ENCODE measurements around the gene GAK. TPM values are rescaled to one million over a fixed set of nuclear protein-coding genes. Genes with fewer than 3 reads are reported as not detected.
"Not testable (repeated sequence)": the region's sequence is repeated elsewhere in the genome, so short reads cannot be mapped to it uniquely, and the experiment has no call there.

GAK gene
- total RNA-seq, 1 donor from 2014 or later: 138 TPM

DNA sequence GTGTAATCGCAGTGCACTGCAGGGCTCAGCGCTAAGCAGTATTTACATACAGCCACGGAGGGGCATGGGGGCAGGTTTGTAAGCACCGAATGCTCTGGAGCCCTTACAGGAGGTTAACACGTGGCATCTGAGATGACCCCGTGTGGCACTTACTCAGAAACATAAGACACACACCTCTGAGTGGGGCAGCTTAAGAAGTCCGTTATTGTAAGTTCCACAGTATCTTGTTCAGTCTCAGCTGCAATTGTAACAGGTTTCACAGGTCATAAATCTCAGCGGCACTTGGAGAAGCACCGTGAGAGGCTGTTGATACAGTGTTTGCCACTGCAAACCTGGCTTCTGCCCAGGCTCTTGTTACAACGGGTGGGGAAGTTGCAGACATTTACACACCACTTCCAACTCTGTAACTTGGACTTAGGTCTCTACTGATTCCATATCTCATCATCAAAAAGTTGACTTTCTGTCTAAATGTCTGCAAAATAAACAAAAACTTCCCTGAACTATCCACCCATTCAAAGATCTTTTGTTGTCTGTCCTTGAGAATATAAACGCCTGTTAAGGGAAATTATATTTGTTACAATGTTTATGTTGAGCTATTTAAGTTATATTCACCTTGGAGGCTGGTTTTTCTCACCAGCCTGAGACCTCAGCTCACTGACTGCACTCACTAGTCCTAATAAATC, 116.5 kb downstream of the GAK start:
- H3K36me3 ChIP-seq: no peaks in the 10 kb centered on the region
- H3K27ac ChIP-seq: no peak overlapping the region
- no peaks in the 10 kb centered on the region for H3K4me1 ChIP-seq
- no peaks in the 10 kb centered on the region for H3K9me3 ChIP-seq
- TF ChIP-seq, protein P1, sequence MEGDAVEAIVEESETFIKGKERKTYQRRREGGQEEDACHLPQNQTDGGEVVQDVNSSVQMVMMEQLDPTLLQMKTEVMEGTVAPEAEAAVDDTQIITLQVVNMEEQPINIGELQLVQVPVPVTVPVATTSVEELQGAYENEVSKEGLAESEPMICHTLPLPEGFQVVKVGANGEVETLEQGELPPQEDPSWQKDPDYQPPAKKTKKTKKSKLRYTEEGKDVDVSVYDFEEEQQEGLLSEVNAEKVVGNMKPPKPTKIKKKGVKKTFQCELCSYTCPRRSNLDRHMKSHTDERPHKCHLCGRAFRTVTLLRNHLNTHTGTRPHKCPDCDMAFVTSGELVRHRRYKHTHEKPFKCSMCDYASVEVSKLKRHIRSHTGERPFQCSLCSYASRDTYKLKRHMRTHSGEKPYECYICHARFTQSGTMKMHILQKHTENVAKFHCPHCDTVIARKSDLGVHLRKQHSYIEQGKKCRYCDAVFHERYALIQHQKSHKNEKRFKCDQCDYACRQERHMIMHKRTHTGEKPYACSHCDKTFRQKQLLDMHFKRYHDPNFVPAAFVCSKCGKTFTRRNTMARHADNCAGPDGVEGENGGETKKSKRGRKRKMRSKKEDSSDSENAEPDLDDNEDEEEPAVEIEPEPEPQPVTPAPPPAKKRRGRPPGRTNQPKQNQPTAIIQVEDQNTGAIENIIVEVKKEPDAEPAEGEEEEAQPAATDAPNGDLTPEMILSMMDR (IDR thresholded peaks at IDR 0.05): no peak
- DNase-seq: peak; percentile 67
- no peak overlapping the region for H3K4me3 ChIP-seq
- peak; percentile 75 for ATAC-seq
- intact Hi-C loops (cut with DNase I): no loop called here
- H3K27me3 ChIP-seq: peaks cover 47% of the 10 kb centered on the region

DNA sequence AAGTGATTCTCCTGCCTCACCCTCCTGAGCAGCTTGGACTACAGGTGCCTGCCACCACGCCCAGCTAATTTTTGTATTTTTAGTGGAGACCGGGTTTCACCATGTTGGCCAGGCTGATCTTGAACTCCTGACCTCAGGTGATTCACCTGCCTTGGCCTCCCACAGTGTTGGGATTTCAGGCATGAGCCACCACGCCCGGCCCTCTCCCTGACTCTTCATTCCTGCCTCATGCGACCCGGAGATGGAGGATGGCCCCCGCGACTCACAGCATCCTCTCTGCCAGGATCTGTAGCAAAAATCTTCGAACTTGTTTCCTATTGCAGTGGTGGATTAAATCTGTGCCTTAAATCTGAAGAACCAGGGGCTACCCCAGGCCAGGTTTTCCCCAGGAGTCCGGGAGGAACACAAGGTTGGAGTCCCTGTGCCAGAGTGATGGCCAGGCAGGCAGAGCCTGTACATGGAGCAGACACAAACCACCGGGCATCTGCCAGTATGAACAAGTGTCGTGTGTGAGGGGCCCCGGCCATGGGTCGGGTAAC, 117.7 kb downstream of the GAK start:
- intact Hi-C loops (cut with DNase I): no loop called here
- TF ChIP-seq, protein P1 (IDR thresholded peaks at IDR 0.05): no peak
- DNase-seq (peak; percentile 45), ATAC-seq (no peak)
- peaks cover 46% of the 10 kb centered on the region for H3K27me3 ChIP-seq
- H3K27ac ChIP-seq: no peak overlapping the region
- H3K4me3 ChIP-seq: no peak overlapping the region
- no peaks in the 10 kb centered on the region for H3K9me3 ChIP-seq
- no peaks in the 10 kb centered on the region for H3K4me1 ChIP-seq
- H3K36me3 ChIP-seq: no peaks in the 10 kb centered on the region

DNA sequence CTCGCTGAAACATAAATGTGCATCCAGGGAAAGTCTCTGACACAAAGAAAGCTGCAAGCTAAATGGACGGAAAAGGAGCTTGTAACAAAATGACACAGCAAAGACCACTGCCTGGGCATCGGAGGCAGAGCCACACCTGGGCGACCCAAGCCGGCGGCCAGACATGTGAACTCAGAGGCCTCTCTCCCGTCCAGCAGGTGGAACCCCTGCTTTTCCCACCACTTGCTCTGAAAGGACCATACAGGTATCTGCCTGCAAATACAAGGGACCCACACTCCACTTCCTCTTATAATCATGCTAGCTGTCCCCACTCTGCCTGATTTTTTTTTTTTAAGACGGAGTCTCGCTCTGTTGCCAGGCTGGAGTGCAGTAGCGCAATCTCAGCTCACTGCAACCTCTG, 118.2 kb downstream of the GAK start:
- TF ChIP-seq, protein P1 (IDR thresholded peaks at IDR 0.05): no peak
- no peak overlapping the region for H3K27ac ChIP-seq
- H3K9me3 ChIP-seq: no peaks in the 10 kb centered on the region
- no peaks in the 10 kb centered on the region for H3K36me3 ChIP-seq
- no peak for ATAC-seq
- peaks cover 41% of the 10 kb centered on the region for H3K27me3 ChIP-seq
- H3K4me1 ChIP-seq: no peaks in the 10 kb centered on the region
- no peak overlapping the region for H3K4me3 ChIP-seq
- peak; percentile 35 for DNase-seq
- intact Hi-C loops (cut with DNase I): no loop called here

DNA sequence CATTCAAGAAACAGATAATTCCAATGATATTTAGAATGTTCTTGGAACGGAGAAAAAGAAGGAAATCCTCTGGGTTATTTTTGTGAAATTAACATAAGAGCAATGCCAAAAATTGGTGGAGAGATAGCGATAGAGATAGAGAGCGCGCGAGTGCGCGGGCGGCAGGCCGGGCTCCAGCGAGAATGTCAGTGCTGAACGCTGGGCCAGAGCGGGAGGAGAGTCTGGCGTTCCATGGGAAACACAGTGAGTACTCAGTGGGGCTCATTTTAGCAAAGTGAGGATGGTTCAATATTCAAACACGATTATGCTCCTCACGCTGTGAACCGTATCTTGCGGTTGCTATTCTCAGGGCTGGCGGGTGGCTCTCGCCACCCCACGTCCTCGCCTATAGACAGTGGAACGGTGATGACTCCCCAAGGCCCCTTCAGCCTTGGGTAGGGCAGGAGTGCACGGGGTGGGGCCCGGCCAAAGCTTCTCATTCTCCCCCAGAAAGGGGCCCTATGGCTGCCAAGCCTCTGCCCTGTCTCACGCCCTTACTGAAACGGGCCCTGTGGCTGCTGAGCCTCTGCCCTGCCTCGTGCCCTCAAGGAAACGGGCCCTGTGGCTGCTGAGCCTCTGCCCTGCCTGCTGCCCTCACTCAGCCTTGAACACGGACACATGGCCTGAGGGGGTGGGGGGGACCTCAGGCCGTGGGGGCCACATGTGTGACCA, 123.1 kb downstream of the GAK start:
- Histone ChIP-seq H3K4me1 (peaks cover 4% of the 10 kb centered on the region), H3K36me3 (no peaks in the 10 kb centered on the region), H3K9me3 (no peaks in the 10 kb centered on the region), H3K27ac (no peak overlapping the region), H3K27me3 (peaks cover 36% of the 10 kb centered on the region), H3K4me3 (no peak overlapping the region)
- intact Hi-C loops (cut with DNase I): no loop called here
- DNase-seq: peak; percentile 46
- ATAC-seq: no peak
- TF ChIP-seq, protein P1 (IDR thresholded peaks at IDR 0.05): no peak

DNA sequence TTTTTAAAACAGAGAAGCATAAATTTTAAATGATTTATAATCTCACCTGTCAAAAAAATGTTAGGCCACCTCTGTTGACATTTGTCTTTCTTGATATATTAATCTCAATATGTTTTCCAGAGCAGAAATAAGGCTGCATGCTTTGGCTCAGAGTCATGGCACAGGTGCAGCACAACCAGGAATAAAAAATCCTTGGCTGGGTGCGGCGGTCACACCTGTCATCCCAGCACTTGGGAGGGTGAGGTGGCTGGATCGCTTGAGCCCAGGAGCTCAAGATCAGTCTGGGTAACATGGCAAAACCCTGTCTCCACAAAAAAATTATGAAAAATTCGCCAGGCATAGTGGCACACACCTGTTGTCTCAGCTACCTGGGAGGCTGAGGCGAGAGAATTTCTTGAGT, 124.3 kb downstream of the GAK start:
- ATAC-seq (no peak), DNase-seq (no peak)
- Histone ChIP-seq H3K27ac (no peak overlapping the region), H3K4me3 (no peak overlapping the region), H3K27me3 (peaks cover 26% of the 10 kb centered on the region), H3K9me3 (no peaks in the 10 kb centered on the region), H3K4me1 (peaks cover 4% of the 10 kb centered on the region), H3K36me3 (no peaks in the 10 kb centered on the region)
- TF ChIP-seq, protein P1 (IDR thresholded peaks at IDR 0.05): no peak
- intact Hi-C loops (cut with DNase I): no loop called here

DNA sequence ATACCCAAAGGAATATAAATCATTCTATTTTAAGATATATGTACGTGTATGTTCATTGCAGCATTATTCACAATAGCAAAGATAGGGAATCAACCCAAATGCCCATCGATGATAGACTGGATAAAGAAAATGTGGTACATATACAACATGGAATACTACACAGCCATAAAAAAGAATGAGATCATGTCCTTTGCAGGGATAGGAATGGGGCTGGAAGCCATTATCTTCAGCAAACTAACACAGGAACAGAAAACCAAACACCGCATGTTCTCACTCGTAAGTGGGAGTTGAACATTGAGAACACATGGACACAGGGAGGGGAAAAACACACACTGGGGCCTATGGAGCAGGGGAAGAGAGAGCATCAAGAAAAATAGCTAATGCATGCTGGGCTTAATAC, 125.1 kb downstream of the GAK start:
- DNase-seq; H3K4me3 ChIP-seq; H3K36me3 ChIP-seq; H3K9me3 ChIP-seq; ATAC-seq; H3K4me1 ChIP-seq; H3K27ac ChIP-seq; intact Hi-C loops (cut with DNase I): not testable (repeated sequence)
- H3K27me3 ChIP-seq: peaks cover 19% of the 10 kb centered on the region

Data from upper lobe of right lung (tissue), 1 donor.